PC-9 (cell line): ENCODE measurements around the gene MAGED4B.

Source experiments
- CTCF ChIP-seq: fragments of 200-600 bp; sonication (generic); conservative IDR thresholded peaks from 2 replicates; pipeline ENCODE4 v1.6.1; 2017; ENCODE audit warnings: mixed run types, antibody characterized with exemption, mild to moderate bottlenecking, moderate library complexity
- EZH2 ChIP-seq: fragments of 200-600 bp; sonication (generic); IDR thresholded peaks from 2 replicates; pipeline ENCODE4 v1.8.0; 2017; ENCODE audit warnings: antibody characterized with exemption, low read depth

GRCh38 chrX:52118262-52118661 is 49.3 kb upstream of the MAGED4B start:
- TF ChIP-seq CTCF (no peak), EZH2 (no peak)
